ENCODE results near the gene RASAL3.

The RASAL3 gene

GRCh38 chr19:15436012-15436825, 28.1 kb downstream of the RASAL3 start:
- DNase-seq (ENCODE audit: low spot score), result no peak

- DNase-seq (ENCODE audit: low spot score), result no peak
These were observed 30.8 kb downstream of the RASAL3 start for GRCh38 chr19:15433519-15434069.

GRCh38 chr19:15432629-15433518, 31.5 kb downstream of the RASAL3 start:
- DNase-seq (ENCODE audit: low spot score), result peak; percentile 92

GRCh38 chr19:15432018-15432494, 32.3 kb downstream of the RASAL3 start:
- no peak for DNase-seq (ENCODE audit: low spot score)

- DNase-seq (ENCODE audit: low spot score), result no peak
These were observed 32.8 kb downstream of the RASAL3 start for GRCh38 chr19:15431396-15432017.

DNA sequence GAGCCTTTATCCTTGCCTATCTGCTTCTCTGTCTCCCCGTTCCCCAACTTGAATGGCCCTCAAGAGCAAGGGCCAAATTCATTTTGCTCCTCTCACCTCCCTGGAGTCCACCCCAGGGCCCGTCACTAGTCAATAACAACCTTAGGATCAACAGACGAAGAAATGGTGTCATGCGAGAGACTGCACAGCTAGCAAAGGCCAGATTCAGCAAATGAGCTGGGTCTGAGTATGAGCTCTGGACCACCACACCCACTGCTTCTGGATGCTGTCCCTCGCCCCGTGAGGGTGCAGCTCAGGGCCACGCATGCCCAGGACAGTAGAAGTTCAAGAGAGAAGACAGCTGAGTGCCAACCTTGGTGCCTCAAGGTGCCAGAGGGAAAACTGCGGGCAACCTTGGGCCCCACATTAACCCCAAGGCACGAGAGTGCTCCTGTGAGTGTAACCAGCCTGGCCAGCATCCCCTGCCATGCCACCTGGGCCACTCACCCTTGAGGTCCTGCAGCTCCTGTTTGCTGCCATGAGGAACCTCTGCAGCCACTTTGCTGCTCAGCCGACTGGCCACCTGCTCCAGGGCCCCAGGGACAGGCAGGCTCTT, 33.7 kb downstream of the RASAL3 start:
- DNase-seq (ENCODE audit: low spot score), result no peak

DNA sequence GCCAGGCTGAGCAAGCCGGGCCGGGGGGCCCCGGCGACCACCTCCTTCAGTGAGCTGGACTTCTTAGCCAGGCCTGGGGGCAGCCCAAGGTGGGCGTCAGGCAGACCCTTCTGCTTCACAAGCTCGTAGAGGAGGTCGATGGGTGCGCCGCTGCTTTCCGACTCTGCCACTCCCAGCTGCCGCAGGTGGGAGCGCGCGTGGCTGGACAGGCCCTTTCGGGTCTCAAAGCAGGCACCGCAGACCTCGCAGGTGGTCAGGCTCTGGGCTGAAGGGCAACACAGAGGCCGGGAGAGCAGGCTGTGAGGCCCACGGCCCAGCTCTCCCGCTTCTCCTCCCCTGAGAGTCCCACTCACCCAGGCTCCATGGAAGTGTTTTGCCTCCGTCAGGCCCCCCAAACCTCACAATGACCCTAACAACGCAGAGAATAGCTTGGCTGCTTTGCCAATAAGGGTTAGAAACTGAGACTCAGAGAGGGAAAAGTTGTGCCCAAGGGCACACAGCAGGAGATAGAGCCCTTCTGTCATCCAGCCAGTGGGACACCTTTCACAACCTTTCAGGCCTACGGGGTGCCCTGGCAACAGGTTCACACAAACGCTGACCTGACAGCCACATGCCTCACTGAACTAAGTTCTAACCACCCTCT, 34.4 kb downstream of the RASAL3 start:
- no peak for DNase-seq (ENCODE audit: low spot score)

GRCh38 chr19:15428956-15429824, 35.2 kb downstream of the RASAL3 start:
- DNase-seq (ENCODE audit: low spot score), result no peak

DNA sequence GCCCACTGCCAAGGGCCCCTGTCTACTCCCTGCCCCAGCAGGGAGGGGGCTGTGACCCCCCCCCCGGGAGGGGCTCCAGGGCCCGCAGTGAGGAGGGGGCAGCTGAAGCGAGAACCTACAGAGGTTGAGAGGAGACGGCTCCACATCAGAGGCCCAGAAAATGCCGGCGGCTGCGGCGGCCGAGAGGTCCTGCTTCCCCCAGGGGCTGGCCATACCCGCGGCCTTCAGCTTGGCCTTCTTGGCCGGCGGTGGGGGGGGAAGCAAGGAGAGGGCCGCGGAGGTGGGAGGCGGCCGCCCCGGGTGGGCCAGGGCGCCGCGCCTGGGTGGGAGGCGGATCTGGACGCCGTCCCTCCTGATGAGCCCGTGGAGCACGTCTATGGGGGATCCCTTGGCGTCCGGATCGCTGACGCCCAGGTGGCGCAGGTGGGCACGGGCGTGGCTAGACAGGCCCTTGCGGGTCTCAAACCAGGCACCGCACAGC, 36.3 kb downstream of the RASAL3 start:
- no peak for DNase-seq (ENCODE audit: low spot score)

- no peak for DNase-seq (ENCODE audit: low spot score)
These were observed 37.0 kb downstream of the RASAL3 start for GRCh38 chr19:15427350-15427700.

DNA sequence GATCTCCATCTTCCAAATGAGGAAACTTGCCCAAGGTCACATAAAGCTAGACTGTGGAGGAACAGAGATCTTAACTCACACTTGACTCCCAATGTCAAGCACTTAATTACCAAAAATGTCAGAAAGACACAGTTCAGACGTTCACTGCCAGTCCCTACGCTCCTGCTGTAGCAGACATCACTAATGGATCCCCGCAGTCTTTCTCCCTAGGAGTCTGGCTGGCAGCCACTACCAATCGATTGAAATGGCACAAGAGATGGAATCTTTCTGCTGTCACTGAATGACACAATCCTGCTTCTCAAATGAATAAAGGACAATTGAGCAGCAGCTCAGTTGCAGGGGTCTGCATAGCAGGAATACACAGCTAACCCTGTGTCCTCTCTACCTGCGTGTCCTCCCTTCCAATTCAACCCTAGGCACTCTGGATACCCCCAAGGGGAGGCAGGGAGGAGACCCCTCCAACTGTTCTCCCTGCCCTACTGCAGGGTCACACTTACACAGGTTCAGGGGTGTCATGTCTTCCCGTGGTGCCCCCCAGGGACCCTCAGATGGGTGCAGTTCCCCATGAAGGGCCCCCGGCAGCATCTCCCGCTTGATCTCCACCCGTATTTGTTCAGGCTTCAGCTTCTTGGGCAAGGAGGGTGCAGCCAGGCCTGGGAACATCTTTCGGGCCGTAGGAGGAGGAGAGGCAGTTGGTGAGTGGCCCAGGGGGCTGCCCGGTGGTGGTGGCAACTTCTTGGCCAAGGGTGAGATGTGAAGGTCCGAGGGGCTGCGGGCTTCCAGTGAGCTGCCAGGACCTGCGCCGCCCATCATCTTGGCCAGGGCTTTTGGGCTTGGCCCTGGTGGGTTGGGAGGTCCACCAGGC, 37.6 kb downstream of the RASAL3 start:
- no peak for DNase-seq (ENCODE audit: low spot score)

- DNase-seq (ENCODE audit: low spot score), result no peak
These were observed 38.9 kb downstream of the RASAL3 start for GRCh38 chr19:15425321-15425950.

- no peak for DNase-seq (ENCODE audit: low spot score)
These were observed 39.6 kb downstream of the RASAL3 start for GRCh38 chr19:15424692-15425272.

- no peak for DNase-seq (ENCODE audit: low spot score)
These were observed 40.2 kb downstream of the RASAL3 start for GRCh38 chr19:15424121-15424520.

DNA sequence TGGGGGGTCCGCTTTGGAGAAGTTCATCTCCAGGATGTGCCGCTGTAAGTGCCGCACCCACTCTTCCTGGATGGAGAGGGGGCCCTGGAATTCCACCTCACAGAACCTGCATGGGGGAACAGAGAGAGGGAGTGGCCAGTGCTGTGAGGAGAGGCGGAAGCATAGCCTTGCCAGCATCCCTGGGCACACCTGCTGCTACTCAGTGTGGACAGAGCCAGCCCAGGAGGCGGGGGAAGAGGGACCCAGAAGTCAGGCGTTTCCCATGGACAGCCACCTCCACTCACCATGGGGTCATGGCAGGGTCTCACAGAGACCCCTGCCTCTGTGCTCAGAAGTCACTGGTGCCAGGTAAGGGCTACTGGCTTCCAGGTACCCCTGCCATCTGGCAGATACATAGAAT, 41.2 kb downstream of the RASAL3 start:
- no peak for DNase-seq (ENCODE audit: low spot score)

DNA sequence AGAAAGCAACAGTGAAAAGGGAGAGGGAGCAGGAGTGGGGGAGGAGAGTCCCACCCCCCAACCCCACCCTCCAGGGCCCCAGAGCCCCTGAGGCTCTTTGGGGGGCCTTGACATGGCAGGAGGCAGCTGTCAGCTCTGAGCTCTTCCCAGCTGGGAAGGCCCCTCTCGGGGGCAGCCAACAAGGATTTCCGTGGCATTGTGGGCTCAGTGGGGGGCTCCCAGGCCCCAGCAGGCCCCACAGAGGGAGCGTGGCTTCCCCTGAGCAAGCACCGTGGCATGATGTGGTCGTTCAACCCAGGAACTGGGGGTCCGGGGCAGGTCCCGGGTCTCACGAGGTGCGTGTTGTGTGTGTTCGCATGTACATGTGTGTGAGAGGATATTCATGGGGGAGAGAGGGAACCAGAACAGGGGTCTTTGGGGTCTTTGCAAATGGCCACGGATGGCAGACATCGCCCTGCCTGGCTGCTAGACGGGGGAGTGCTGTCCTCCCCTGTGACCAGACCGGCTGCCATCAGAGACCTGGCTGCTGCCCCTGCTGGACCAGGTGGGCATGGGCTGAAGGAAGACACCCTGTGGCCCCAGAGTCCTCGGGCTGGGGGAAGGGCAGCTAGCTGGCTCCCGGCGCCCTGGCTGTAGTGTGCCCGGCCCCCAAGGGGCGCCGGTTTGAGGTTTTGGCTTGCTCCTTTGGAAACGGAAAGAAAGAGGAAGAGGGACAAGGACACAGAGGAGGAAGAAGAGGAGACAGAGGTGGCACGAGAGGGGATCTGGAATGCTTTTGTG, 41.9 kb downstream of the RASAL3 start:
- no peak for DNase-seq (ENCODE audit: low spot score)

DNA sequence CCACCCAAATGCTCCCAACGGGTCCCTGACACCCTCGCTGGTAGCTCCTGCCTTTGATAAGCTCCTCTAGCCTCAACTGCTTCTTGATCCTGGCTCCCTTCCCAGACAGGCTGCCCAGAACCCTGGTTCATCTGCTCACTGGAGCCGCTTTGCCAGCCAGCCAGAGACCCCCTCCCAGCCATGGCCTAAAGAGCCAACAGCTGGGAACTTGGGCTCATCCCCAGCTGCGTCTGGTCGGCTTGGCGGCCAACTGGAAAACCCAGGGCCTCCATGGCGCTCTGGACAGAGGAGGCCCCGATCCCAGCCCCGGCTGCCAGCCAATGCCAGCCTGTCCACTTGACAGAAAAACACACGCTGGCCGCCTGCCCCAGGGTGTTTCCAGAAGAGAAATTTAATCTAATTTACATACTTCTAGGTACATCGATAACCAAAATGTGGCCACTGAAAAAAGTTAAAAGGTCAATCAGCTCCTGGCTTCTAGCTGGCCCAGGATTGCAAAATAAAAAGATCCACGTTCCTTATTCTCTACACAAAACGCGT, 42.6 kb downstream of the RASAL3 start:
- DNase-seq (ENCODE audit: low spot score), result no peak
